OCI-M2 (cell line): ENCODE measurements around the gene AP5Z1.
"Not testable (repeated sequence)": the region's sequence is repeated elsewhere in the genome, so short reads cannot be mapped to it uniquely, and the experiment has no call there.

Source experiments
- DNase-seq: peaks from one replicate; lab custom pipeline; 2025; ENCODE audit not compliant: unreplicated experiment; lab: John Stamatoyannopoulos, UW

AP5Z1 gene

GRCh38 chr7:4800926-4801838 lies 25.8 kb downstream of the AP5Z1 start:
- no peak for DNase-seq

GRCh38 chr7:4801839-4802231 lies 26.4 kb downstream of the AP5Z1 start:
- no peak for DNase-seq

GRCh38 chr7:4802577-4802976 lies 27.2 kb downstream of the AP5Z1 start:
- not testable (repeated sequence) for DNase-seq

- DNase-seq: no peak
These were observed 28.2 kb downstream of the AP5Z1 start for GRCh38 chr7:4803397-4804241.

GRCh38 chr7:4805110-4805983 lies 29.9 kb downstream of the AP5Z1 start:
- DNase-seq: no peak

- DNase-seq: no peak
These were observed 30.5 kb downstream of the AP5Z1 start for GRCh38 chr7:4805984-4806300.

GRCh38 chr7:4806983-4807597 lies 31.7 kb downstream of the AP5Z1 start:
- DNase-seq: no peak

GRCh38 chr7:4807598-4808016 lies 32.2 kb downstream of the AP5Z1 start:
- DNase-seq: no peak

- no peak for DNase-seq
These were observed 32.6 kb downstream of the AP5Z1 start for GRCh38 chr7:4808026-4808425.

- no peak for DNase-seq
These were observed 33.1 kb downstream of the AP5Z1 start for GRCh38 chr7:4808565-4808964.

- no peak for DNase-seq
These were observed 33.7 kb downstream of the AP5Z1 start for GRCh38 chr7:4809091-4809591.

- no peak for DNase-seq
These were observed 34.2 kb downstream of the AP5Z1 start for GRCh38 chr7:4809666-4810065.

GRCh38 chr7:4814433-4814832 lies 39.0 kb downstream of the AP5Z1 start:
- no peak for DNase-seq

- DNase-seq: no peak
These were observed 39.7 kb downstream of the AP5Z1 start for GRCh38 chr7:4815121-4815520.

- DNase-seq: no peak
These were observed 40.4 kb downstream of the AP5Z1 start for GRCh38 chr7:4815609-4816418.

GRCh38 chr7:4816419-4817080 lies 41.1 kb downstream of the AP5Z1 start:
- DNase-seq: no peak

- no peak for DNase-seq
These were observed 41.9 kb downstream of the AP5Z1 start for GRCh38 chr7:4817178-4817901.

GRCh38 chr7:4818000-4818794 lies 42.8 kb downstream of the AP5Z1 start:
- DNase-seq: no peak
